Mesenchymal stem cell (in vitro differentiated cells and primary cell): ENCODE data around the gene CCM2.
A peak's percentile ranks its signal among the peaks of the same experiment; 100 is the strongest.

Source experiments
- DNase-seq: peaks from one replicate; pipeline ENCODE4 v3.0.0-alpha.2; 2013
- H2AFZ ChIP-seq: one replicate; pipeline ENCODE4 v1.6.1; 2013; ENCODE audit warnings: low read depth, mild to moderate bottlenecking, control low read depth, inconsistent platforms, low read length, moderate library complexity
- H2AK5ac ChIP-seq: 2 replicates; pipeline ENCODE4 v1.6.1; 2013; ENCODE audit warnings: low read length, moderate library complexity, mild to moderate bottlenecking, inconsistent platforms; ENCODE audit not compliant: severe bottlenecking
- H2BK120ac ChIP-seq: one replicate; pipeline ENCODE4 v1.6.1; 2013; ENCODE audit warnings: low read depth, mild to moderate bottlenecking, inconsistent platforms, low read length, moderate library complexity
- H2BK12ac ChIP-seq, 2 experiments: one replicate each; pipeline ENCODE4 v1.6.1; 2013; ENCODE audit warnings: inconsistent platforms in 2 of 2, low read length in 2 of 2, mild to moderate bottlenecking in 2 of 2, moderate library complexity in 2 of 2, control low read depth in 1 of 2
- H2BK15ac ChIP-seq: one replicate; pipeline ENCODE4 v1.6.1; 2013; ENCODE audit warnings: mild to moderate bottlenecking, low read depth, inconsistent platforms; ENCODE audit not compliant: poor library complexity, severe bottlenecking
- H2BK5ac ChIP-seq: 2 replicates; pipeline ENCODE4 v1.6.1; 2013; ENCODE audit warnings: low read depth, mild to moderate bottlenecking, low read length, control low read depth, inconsistent platforms; ENCODE audit not compliant: poor library complexity, severe bottlenecking
- H3K14ac ChIP-seq, 2 experiments: one replicate each; pipeline ENCODE4 v1.6.1; 2013; ENCODE audit warnings: inconsistent platforms in 2 of 2, low read length in 2 of 2, control low read depth in 1 of 2, mild to moderate bottlenecking in 1 of 2, moderate library complexity in 1 of 2
- H3K18ac ChIP-seq, 2 experiments: one replicate each; pipeline ENCODE4 v1.6.1; 2013; ENCODE audit warnings: inconsistent platforms in 2 of 2, low read length in 2 of 2, control low read depth in 1 of 2, low read depth in 1 of 2, mild to moderate bottlenecking in 1 of 2
- H3K23ac ChIP-seq, 2 experiments: one replicate each; pipeline ENCODE4 v1.6.1; 2013; ENCODE audit warnings: inconsistent platforms in 2 of 2, low read length in 2 of 2, mild to moderate bottlenecking in 2 of 2, moderate library complexity in 2 of 2, control low read depth in 1 of 2
- H3K27ac ChIP-seq: 2 replicates; pipeline ENCODE4 v1.5.1; 2013; ENCODE audit warnings: mild to moderate bottlenecking, moderate library complexity, low read length, control low read depth, inconsistent platforms; ENCODE audit not compliant: poor library complexity, severe bottlenecking
- H3K27me3 ChIP-seq, 2 experiments: 2 replicates each; pipeline versions ENCODE4 v1.6.1 to v1.7.0; 2013; ENCODE audit warnings: low read length in 2 of 2, mild to moderate bottlenecking in 2 of 2, moderate library complexity in 2 of 2, control low read depth in 1 of 2, inconsistent platforms in 1 of 2; ENCODE audit not compliant: control insufficient read depth in 1 of 2, insufficient read depth in 1 of 2
- H3K36me3 ChIP-seq, 2 experiments: 2 replicates each; pipeline versions ENCODE4 v1.6.1 to v1.7.0; 2013; ENCODE audit warnings: low read length in 2 of 2, control low read depth in 1 of 2, inconsistent platforms in 1 of 2, low read depth in 1 of 2, mild to moderate bottlenecking in 1 of 2; ENCODE audit not compliant: insufficient read depth in 2 of 2, control insufficient read depth in 1 of 2
- H3K4ac ChIP-seq, 2 experiments: one replicate each; pipeline ENCODE4 v1.6.1; 2013; ENCODE audit warnings: inconsistent platforms in 2 of 2, low read length in 2 of 2, mild to moderate bottlenecking in 2 of 2, moderate library complexity in 2 of 2, control low read depth in 1 of 2, low read depth in 1 of 2
- H3K4me1 ChIP-seq: 2 replicates; pipeline ENCODE4 v1.6.1; 2013; ENCODE audit warnings: low read depth, low read length, control low read depth; ENCODE audit not compliant: control insufficient read depth, insufficient read depth
- H3K4me2 ChIP-seq: 2 replicates; pipeline ENCODE4 v1.6.1; 2013; ENCODE audit warnings: low read length, mild to moderate bottlenecking, inconsistent platforms; ENCODE audit not compliant: poor library complexity, severe bottlenecking
- H3K4me3 ChIP-seq, 2 experiments: 2 replicates each; pipeline versions ENCODE4 v1.5.1 to v1.7.0; 2013; ENCODE audit warnings: low read length in 2 of 2, mild to moderate bottlenecking in 2 of 2, control low read depth in 1 of 2, low read depth in 1 of 2; ENCODE audit not compliant: insufficient read depth in 1 of 2
- H3K79me1 ChIP-seq: replicated peaks from 2 replicates; pipeline ENCODE4 v1.6.1; 2013; ENCODE audit warnings: mild to moderate bottlenecking, control low read depth, low read length, inconsistent platforms; ENCODE audit not compliant: poor library complexity, severe bottlenecking
- H3K9ac ChIP-seq: 2 replicates; pipeline ENCODE4 v1.7.0; 2013; ENCODE audit warnings: mild to moderate bottlenecking, low read length, moderate library complexity
- H3K9me3 ChIP-seq: 2 replicates; pipeline ENCODE4 v1.7.0; 2013; ENCODE audit warnings: mild to moderate bottlenecking, low read length; ENCODE audit not compliant: control insufficient read depth
- H4K8ac ChIP-seq: one replicate; pipeline ENCODE4 v1.6.1; 2013; ENCODE audit warnings: inconsistent platforms, mild to moderate bottlenecking, low read length, moderate library complexity
- H4K91ac ChIP-seq: one replicate; pipeline ENCODE4 v1.6.1; 2013; ENCODE audit warnings: mild to moderate bottlenecking, low read length, inconsistent platforms
- WGBS: methylation state at CpG from one replicate; pipeline ENCODE4 v1.1.7; 2013; ENCODE audit warnings: mixed read lengths; 5-methylcytosine and 5-hydroxymethylcytosine counted together

Gene CCM2

GRCh38 chr7:44994877-44995554 is 5.0 kb upstream of the CCM2 start:
- H2BK5ac ChIP-seq = no peak overlapping the region
- no peak overlapping the region for H3K4me2 ChIP-seq
- no peak overlapping the region for H2AK5ac ChIP-seq
- no peak overlapping the region for H2BK120ac ChIP-seq
- H3K18ac ChIP-seq = no peak overlapping the region
- no peak overlapping the region for H4K91ac ChIP-seq
- no peak overlapping the region for H2BK12ac ChIP-seq
- H3K9ac ChIP-seq = no peak overlapping the region
- no peak overlapping the region for H3K23ac ChIP-seq
- H3K14ac ChIP-seq = no peak overlapping the region
- no peaks in the 10 kb centered on the region for H3K4me1 ChIP-seq
- no peaks in the 10 kb centered on the region for H3K27me3 ChIP-seq
- 89% methylated on average over 4 of the region's 5 CpGs for WGBS
- no peak overlapping the region for H2AFZ ChIP-seq
- H3K9me3 ChIP-seq = no peaks in the 10 kb centered on the region
- DNase-seq = no peak
- no peak overlapping the region for H3K4ac ChIP-seq
- H4K8ac ChIP-seq = no peak overlapping the region
- H3K4me3 ChIP-seq = no peak overlapping the region
- H3K36me3 ChIP-seq = no peaks in the 10 kb centered on the region
- H2BK15ac ChIP-seq = no peak overlapping the region
- no peak overlapping the region for H3K27ac ChIP-seq
- no peaks in the 10 kb centered on the region for H3K79me1 ChIP-seq

DNA sequence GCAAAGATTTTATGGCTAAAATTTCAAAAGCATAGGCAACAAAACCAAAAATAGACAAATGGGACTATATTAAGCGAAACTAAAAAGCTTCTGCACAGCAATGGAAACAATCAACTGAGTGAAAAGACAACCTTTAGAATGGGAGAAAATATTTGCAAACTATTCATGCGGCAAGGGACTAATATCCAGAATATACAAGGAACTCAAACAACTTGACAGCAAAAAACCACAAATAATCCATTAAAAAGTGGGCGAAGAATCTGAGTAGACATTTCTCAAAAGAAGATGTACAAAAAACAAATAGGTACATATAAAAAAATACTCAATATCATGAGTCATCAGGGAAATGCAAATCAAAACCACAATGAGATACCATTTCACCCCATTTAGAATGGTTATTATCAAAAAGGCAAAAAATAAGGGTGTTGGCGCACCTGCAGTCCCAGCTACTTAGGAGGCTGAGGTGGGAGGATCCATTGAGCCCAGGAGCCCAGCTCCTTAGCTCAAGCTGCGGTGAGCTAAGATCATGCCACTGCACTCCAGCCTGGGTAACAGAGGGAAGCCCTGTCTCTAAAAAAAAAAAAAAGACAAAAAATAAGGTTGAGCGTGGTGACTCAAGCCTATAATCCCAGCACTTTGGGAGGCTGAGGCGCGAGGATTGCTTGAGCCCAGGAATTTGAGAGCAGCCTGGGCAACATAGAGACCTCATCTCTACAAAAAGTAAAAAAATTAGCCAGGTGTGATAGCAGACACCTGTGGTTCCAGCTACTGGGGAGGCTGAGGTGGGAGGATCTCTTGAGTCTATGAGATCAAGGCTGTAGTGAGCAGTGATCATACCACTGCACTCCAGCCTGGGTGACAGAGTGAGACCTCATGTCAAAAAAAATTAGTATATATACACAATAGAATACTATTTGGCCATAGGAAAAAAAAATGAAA is 4.2 kb upstream of the CCM2 start:
- DNase-seq = no peak
- Histone ChIP-seq H2BK120ac (no peak overlapping the region), H3K27ac (no peak overlapping the region), H4K91ac (no peak overlapping the region), H4K8ac (no peak overlapping the region), H3K9me3 (no peaks in the 10 kb centered on the region), H2AFZ (no peak overlapping the region), H3K4ac (no peak overlapping the region), H2AK5ac (no peak overlapping the region), H2BK5ac (no peak overlapping the region), H2BK12ac (no peak overlapping the region), H3K14ac (no peak overlapping the region), H3K27me3 (no peaks in the 10 kb centered on the region), H3K4me2 (no peak overlapping the region), H3K4me1 (no peaks in the 10 kb centered on the region), H3K23ac (no peak overlapping the region), H3K9ac (no peak overlapping the region), H3K18ac (no peak overlapping the region), H2BK15ac (no peak overlapping the region), H3K4me3 (no peak overlapping the region), H3K36me3 (no peaks in the 10 kb centered on the region), H3K79me1 (no peaks in the 10 kb centered on the region)
- WGBS = 98% methylated on average over 7 of the region's 8 CpGs

- Histone ChIP-seq H3K4me3 (peak overlapping the region in 1 of 2 experiments; percentile 82), H2BK12ac (no peak overlapping the region), H3K27ac (no peak overlapping the region), H3K18ac (no peak overlapping the region), H2BK120ac (no peak overlapping the region), H2BK5ac (no peak overlapping the region), H3K4me1 (peaks cover 4% of the 10 kb centered on the region), H3K23ac (no peak overlapping the region), H3K14ac (no peak overlapping the region), H4K91ac (no peak overlapping the region), H3K4ac (no peak overlapping the region), H3K9ac (peak overlapping the region; percentile 92), H3K36me3 (peaks cover 4% of the 10 kb centered on the region in 2 experiments), H3K9me3 (no peaks in the 10 kb centered on the region), H3K27me3 (no peaks in the 10 kb centered on the region), H3K4me2 (no peak overlapping the region), H2AK5ac (no peak overlapping the region), H2BK15ac (no peak overlapping the region), H3K79me1 (peaks cover 6% of the 10 kb centered on the region), H2AFZ (no peak overlapping the region), H4K8ac (no peak overlapping the region)
- no peak for DNase-seq
- 97% methylated on average over 4 of the region's 4 CpGs for WGBS
Measured at GRCh38 chr7:44998153-44998871, 1.7 kb upstream of the CCM2 start.
